ENCODE results near the gene KITLG. TPM values are rescaled to one million over a fixed set of nuclear protein-coding genes. Genes with fewer than 3 reads are reported as not detected.

The KITLG gene
- total RNA-seq, 1 experiment from 2014 or later: 4.6 TPM

- BruUV-seq (replicated peaks): no TSS peak
- no peak overlapping the region for H3K4me3 ChIP-seq (ENCODE audit: low read depth, low read length, poor library complexity, severe bottlenecking)
- no peaks in the 10 kb centered on the region for H3K27me3 ChIP-seq (replicated peaks; ENCODE audit: insufficient read depth, low read depth, low read length, poor library complexity)
- no peaks in the 10 kb centered on the region for H3K36me3 ChIP-seq (ENCODE audit: insufficient read depth, low read length, poor library complexity, severe bottlenecking)
- ChIA-PET CTCF (interaction anchor here (0.6 kb wide), 1 partner anchor 18 kb away, joined by 3 read pairs; no protein-coding TSS in a partner anchor), POLR2A (ENCODE audit: low non-redundant PET) (no interaction called here)
- no peaks in the 10 kb centered on the region for H3K9me3 ChIP-seq (ENCODE audit: low read depth, low read length, poor library complexity, severe bottlenecking)
- peaks cover 19% of the 10 kb centered on the region for H3K4me1 ChIP-seq (ENCODE audit: insufficient read depth, low read length, poor library complexity, severe bottlenecking)
- H3K27ac ChIP-seq (ENCODE audit: low read depth, low read length, poor library complexity, severe bottlenecking): no peak overlapping the region
- peak; percentile 36 for DNase-seq (ENCODE audit: low spot score)
- intact Hi-C loops (cut with micrococcal nuclease; ENCODE audit: unreplicated experiment): loop anchor here (5.0 kb wide), 1 partner anchor 420 kb away; no protein-coding TSS in a partner anchor
- TF ChIP-seq EZH2 (IDR thresholded peaks at IDR 0.05; ENCODE audit: borderline replicate concordance, low read depth, low read length, poor library complexity, severe bottlenecking): no peak
These were observed 2.7 kb downstream of the KITLG start for GRCh38 chr12:88577537-88577936.

GRCh38 chr12:88576866-88577265 is 3.4 kb downstream of the KITLG start:
- no peak for DNase-seq (ENCODE audit: low spot score)
- H3K4me1 ChIP-seq (ENCODE audit: insufficient read depth, low read length, poor library complexity, severe bottlenecking): peaks cover 24% of the 10 kb centered on the region
- CTCF ChIA-PET: no interaction called here
- POLR2A ChIA-PET (ENCODE audit: low non-redundant PET): no interaction called here
- H3K4me3 ChIP-seq (ENCODE audit: low read depth, low read length, poor library complexity, severe bottlenecking): no peak overlapping the region
- intact Hi-C loops (cut with micrococcal nuclease; ENCODE audit: unreplicated experiment): loop anchor here (5.0 kb wide), 1 partner anchor 420 kb away; no protein-coding TSS in a partner anchor
- no peak overlapping the region for H3K27ac ChIP-seq (ENCODE audit: low read depth, low read length, poor library complexity, severe bottlenecking)
- no peaks in the 10 kb centered on the region for H3K36me3 ChIP-seq (ENCODE audit: insufficient read depth, low read length, poor library complexity, severe bottlenecking)
- no peaks in the 10 kb centered on the region for H3K9me3 ChIP-seq (ENCODE audit: low read depth, low read length, poor library complexity, severe bottlenecking)
- TF ChIP-seq CTCF (conservative IDR thresholded peaks at IDR 0.05; ENCODE audit: low read depth, low read length) (no peak), EZH2 (IDR thresholded peaks at IDR 0.05; ENCODE audit: borderline replicate concordance, low read depth, low read length, poor library complexity, severe bottlenecking) (no peak)
- no peaks in the 10 kb centered on the region for H3K27me3 ChIP-seq (replicated peaks; ENCODE audit: insufficient read depth, low read depth, low read length, poor library complexity)
- BruUV-seq (replicated peaks): no TSS peak

GRCh38 chr12:88575361-88575970 is 4.8 kb downstream of the KITLG start:
- H3K9me3 ChIP-seq (ENCODE audit: low read depth, low read length, poor library complexity, severe bottlenecking): no peaks in the 10 kb centered on the region
- no TSS peak for BruUV-seq (replicated peaks)

More at GRCh38 chr12:88575361-88575970, 4.8 kb downstream of the KITLG start:
- CTCF ChIA-PET: no interaction called here
- Histone ChIP-seq H3K27me3 (replicated peaks; ENCODE audit: insufficient read depth, low read depth, low read length, poor library complexity) (no peaks in the 10 kb centered on the region), H3K4me3 (ENCODE audit: low read depth, low read length, poor library complexity, severe bottlenecking) (no peak overlapping the region), H3K4me1 (ENCODE audit: insufficient read depth, low read length, poor library complexity, severe bottlenecking) (peaks cover 18% of the 10 kb centered on the region), H3K36me3 (ENCODE audit: insufficient read depth, low read length, poor library complexity, severe bottlenecking) (no peaks in the 10 kb centered on the region), H3K27ac (ENCODE audit: low read depth, low read length, poor library complexity, severe bottlenecking) (no peak overlapping the region)
- POLR2A ChIA-PET (ENCODE audit: low non-redundant PET): no interaction called here
- TF ChIP-seq CTCF (conservative IDR thresholded peaks at IDR 0.05; ENCODE audit: low read depth, low read length) (no peak), EZH2 (IDR thresholded peaks at IDR 0.05; ENCODE audit: borderline replicate concordance, low read depth, low read length, poor library complexity, severe bottlenecking) (no peak)
- DNase-seq (ENCODE audit: low spot score): no peak
- intact Hi-C loops (cut with micrococcal nuclease; ENCODE audit: unreplicated experiment): loop anchor here (5.0 kb wide), 1 partner anchor 418 kb away; no protein-coding TSS in a partner anchor
